ENCODE measurements around the gene ADGRG6. TPM values are rescaled to one million over a fixed set of nuclear protein-coding genes. Genes with fewer than 3 reads are reported as not detected.

The ADGRG6 gene
- total RNA-seq, 4 donors from 2014 or later, result 22.3 to 56.5 (median 26.0) TPM

- 75 to 77% methylated on average over 5 of the region's 5 CpGs for WGBS, 2 donors
- peaks cover 0 to 47% (median 2%) of the 10 kb centered on the region in 3 donors for H3K4me1 ChIP-seq
- no peaks in the 10 kb centered on the region for H3K36me3 ChIP-seq
- intact Hi-C loops (cut with DNase I), result no loop called here
- TF ChIP-seq CTCF (IDR thresholded peaks at IDR 0.05) (no peak), POLR2A (IDR thresholded peaks at IDR 0.05) (no peak)
- H3K27ac ChIP-seq, result peak overlapping the region in 2 of 4 donors; percentile 10 to 29
- no peaks in the 10 kb centered on the region for H3K9me3 ChIP-seq
- no peaks in the 10 kb centered on the region for H3K27me3 ChIP-seq
- DNase-seq, result no peak
- no peak overlapping the region for H3K4me3 ChIP-seq
Observed at GRCh38 chr6:142361345-142361744, 59.5 kb downstream of the ADGRG6 start.

- no peaks in the 10 kb centered on the region for H3K36me3 ChIP-seq
- no peak for TF ChIP-seq POLR2A (IDR thresholded peaks at IDR 0.05)
- TF ChIP-seq CTCF (IDR thresholded peaks at IDR 0.05), result no peak
Observed at GRCh38 chr6:142361779-142362750, 60.3 kb downstream of the ADGRG6 start.

DNA sequence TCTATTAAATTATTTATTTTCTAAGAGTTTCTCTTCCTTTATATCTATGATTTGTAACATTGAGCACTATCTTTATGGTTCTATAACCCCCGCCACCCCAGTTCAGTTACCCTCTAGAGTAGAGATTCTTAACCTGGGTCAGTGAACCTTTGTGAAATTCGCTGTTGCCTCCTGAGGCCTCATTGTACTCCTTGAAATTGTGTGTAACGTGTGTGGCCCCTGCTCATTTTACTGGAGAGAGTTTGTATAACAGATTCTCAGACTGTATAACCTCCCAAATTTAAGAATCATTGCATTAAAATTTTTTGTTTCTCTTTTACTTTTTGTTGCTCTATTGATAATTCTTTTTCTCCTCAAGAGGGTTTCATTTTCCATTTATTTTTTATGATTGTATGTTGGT lies 65.3 kb downstream of the ADGRG6 start:
- WGBS, 2 donors, result 81 to 92% methylated on average over 3 of the region's 3 CpGs
- no peak overlapping the region for H3K4me3 ChIP-seq
- H3K4me1 ChIP-seq, result peaks cover 0 to 9% (median 0%) of the 10 kb centered on the region in 3 donors
- H3K9me3 ChIP-seq, result no peaks in the 10 kb centered on the region
- H3K36me3 ChIP-seq, result peaks cover 0 to 16% (median 0%) of the 10 kb centered on the region in 3 donors
- H3K27me3 ChIP-seq, result no peaks in the 10 kb centered on the region
- intact Hi-C loops (cut with DNase I), result no loop called here
- no peak for TF ChIP-seq CTCF (IDR thresholded peaks at IDR 0.05)
- no peak for DNase-seq
- no peak overlapping the region for H3K27ac ChIP-seq

More at GRCh38 chr6:142361779-142362750, 60.3 kb downstream of the ADGRG6 start:
- Histone ChIP-seq H3K4me1 (peaks cover 0 to 44% (median 2%) of the 10 kb centered on the region in 3 donors), H3K27ac (peak overlapping the region in 2 of 4 donors; percentile 12 to 22), H3K4me3 (no peak overlapping the region), H3K27me3 (no peaks in the 10 kb centered on the region), H3K9me3 (no peaks in the 10 kb centered on the region)
- DNase-seq, result no peak
- intact Hi-C loops (cut with DNase I), result no loop called here
- WGBS, 2 donors, result 35 to 37% methylated on average over 8 of the region's 8 CpGs

DNA sequence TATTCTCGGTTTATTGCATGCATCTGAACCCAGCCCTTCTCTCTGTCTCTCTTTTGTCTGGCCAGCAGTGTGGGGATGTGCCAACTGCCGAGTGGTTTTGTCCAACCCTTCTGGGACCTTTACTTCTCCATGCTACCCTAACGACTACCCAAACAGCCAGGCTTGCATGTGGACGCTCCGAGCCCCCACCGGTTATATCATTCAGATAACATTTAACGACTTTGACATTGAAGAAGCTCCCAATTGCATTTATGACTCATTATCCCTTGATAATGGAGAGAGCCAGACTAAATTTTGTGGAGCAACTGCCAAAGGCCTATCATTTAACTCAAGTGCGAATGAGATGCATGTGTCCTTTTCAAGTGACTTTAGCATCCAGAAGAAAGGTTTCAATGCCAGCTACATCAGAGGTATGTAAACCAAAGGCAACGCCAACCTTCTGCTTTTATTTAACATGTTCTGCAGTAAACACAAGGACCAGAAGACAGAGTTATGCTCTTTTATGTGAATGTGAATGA lies 65.8 kb downstream of the ADGRG6 start:
- H3K36me3 ChIP-seq, result peaks cover 0 to 16% (median 0%) of the 10 kb centered on the region in 3 donors
- H3K27me3 ChIP-seq, result no peaks in the 10 kb centered on the region
- H3K4me3 ChIP-seq, result no peak overlapping the region
- DNase-seq, result no peak
- no peaks in the 10 kb centered on the region for H3K9me3 ChIP-seq
- no peak overlapping the region for H3K27ac ChIP-seq
- TF ChIP-seq CTCF (IDR thresholded peaks at IDR 0.05) (no peak), POLR2A (IDR thresholded peaks at IDR 0.05) (no peak)
- WGBS, 2 donors, result 84 to 91% methylated on average over 9 of the region's 9 CpGs
- peaks cover 0 to 4% (median 0%) of the 10 kb centered on the region in 3 donors for H3K4me1 ChIP-seq
- intact Hi-C loops (cut with DNase I), result no loop called here

GRCh38 chr6:142369266-142369665 lies 67.5 kb downstream of the ADGRG6 start:
- WGBS, 2 donors, result 78 to 83% methylated on average over 1 of the region's 1 CpG
- TF ChIP-seq CTCF (IDR thresholded peaks at IDR 0.05) (no peak), POLR2A (IDR thresholded peaks at IDR 0.05) (no peak)
- DNase-seq, result no peak
- intact Hi-C loops (cut with DNase I), result no loop called here
- H3K4me3 ChIP-seq, result no peak overlapping the region
- peaks cover 0 to 16% (median 0%) of the 10 kb centered on the region in 3 donors for H3K36me3 ChIP-seq
- no peak overlapping the region for H3K27ac ChIP-seq
- H3K9me3 ChIP-seq, result no peaks in the 10 kb centered on the region
- no peaks in the 10 kb centered on the region for H3K27me3 ChIP-seq
- no peaks in the 10 kb centered on the region for H3K4me1 ChIP-seq

Measured in esophagus squamous epithelium (tissue), 5 donors.